BE2C (cell line): ENCODE data around the gene CHID1.

ENCODE experiments used
- DNase-seq: peaks from one replicate; pipeline ENCODE4 v3.0.0-alpha.2; 2020
- H3K27me3 ChIP-seq: fragments of 250-450 bp; sonication (Bioruptor Pico); 2 replicates; pipeline ENCODE4 v1.5.1; 2020; ENCODE audit warnings: mild to moderate bottlenecking
- H3K36me3 ChIP-seq: fragments of 250-450 bp; sonication (Bioruptor Pico); 2 replicates; pipeline ENCODE4 v1.5.1; 2020; ENCODE audit warnings: mild to moderate bottlenecking
- H3K4me1 ChIP-seq: fragments of 250-450 bp; sonication (Bioruptor Pico); 2 replicates; pipeline ENCODE4 v1.5.1; 2020
- H3K4me3 ChIP-seq: 2 replicates; pipeline ENCODE4 v1.5.1; 2011; ENCODE audit warnings: low read depth, low read length
- H3K9me3 ChIP-seq: fragments of 250-450 bp; sonication (Bioruptor Pico); 2 replicates; pipeline ENCODE4 v1.5.1; 2020
- TF ChIP-seq, protein P1 (sequence below): IDR thresholded peaks from 2 replicates; pipeline ENCODE4 v1.5.1; 2012; ENCODE audit warnings: mild to moderate bottlenecking, low read depth, low read length

CHID1 gene

DNA sequence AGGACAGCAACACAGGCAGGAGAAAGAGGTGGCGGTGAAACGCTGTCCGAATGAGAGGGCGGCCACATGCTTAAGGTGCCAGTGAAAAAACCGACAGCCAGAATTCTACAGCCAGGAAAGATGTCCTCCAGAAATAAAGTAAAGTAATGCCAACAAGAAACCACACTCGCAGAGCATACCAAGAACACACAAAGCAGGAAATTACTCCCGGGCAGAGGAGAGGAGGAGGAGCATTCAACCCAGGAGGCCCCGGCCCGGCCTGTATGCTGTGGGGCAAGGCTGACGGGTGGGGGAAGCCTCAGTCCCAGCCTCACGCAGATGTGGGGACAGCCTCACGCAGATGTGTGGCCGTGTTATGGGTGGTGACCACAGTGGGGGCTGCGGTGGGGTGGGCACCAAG lies 28.0 kb downstream of the CHID1 start:
- H3K4me3 ChIP-seq, result no peak overlapping the region
- H3K36me3 ChIP-seq, result peaks cover 3% of the 10 kb centered on the region; the same call in 1 of the 2 replicates
- no peaks in the 10 kb centered on the region for H3K4me1 ChIP-seq
- no peak for DNase-seq
- TF ChIP-seq, protein P1, sequence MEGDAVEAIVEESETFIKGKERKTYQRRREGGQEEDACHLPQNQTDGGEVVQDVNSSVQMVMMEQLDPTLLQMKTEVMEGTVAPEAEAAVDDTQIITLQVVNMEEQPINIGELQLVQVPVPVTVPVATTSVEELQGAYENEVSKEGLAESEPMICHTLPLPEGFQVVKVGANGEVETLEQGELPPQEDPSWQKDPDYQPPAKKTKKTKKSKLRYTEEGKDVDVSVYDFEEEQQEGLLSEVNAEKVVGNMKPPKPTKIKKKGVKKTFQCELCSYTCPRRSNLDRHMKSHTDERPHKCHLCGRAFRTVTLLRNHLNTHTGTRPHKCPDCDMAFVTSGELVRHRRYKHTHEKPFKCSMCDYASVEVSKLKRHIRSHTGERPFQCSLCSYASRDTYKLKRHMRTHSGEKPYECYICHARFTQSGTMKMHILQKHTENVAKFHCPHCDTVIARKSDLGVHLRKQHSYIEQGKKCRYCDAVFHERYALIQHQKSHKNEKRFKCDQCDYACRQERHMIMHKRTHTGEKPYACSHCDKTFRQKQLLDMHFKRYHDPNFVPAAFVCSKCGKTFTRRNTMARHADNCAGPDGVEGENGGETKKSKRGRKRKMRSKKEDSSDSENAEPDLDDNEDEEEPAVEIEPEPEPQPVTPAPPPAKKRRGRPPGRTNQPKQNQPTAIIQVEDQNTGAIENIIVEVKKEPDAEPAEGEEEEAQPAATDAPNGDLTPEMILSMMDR, result no peak
- H3K27me3 ChIP-seq, result no peaks in the 10 kb centered on the region
- H3K9me3 ChIP-seq, result no peaks in the 10 kb centered on the region

DNA sequence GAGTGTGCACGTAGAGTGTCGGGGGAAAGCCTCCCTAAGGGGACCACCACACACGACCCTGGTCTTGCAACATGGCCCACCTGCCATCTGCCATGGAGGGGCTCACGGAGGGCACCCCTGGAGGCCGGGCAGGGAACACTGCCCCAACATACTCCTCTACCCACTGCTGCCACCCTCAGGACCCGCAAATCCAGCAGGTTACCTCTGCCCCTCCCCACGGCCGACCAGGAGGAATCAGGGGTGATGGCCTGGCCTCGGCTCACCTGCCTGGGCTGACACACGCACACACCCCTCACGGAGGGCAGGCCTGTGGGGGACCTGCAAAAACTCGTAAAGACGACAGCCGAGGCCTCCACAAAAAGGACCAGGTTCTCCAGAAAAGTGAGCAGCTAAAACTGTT lies 30.2 kb downstream of the CHID1 start:
- Histone ChIP-seq H3K27me3 (no peaks in the 10 kb centered on the region), H3K36me3 (no peaks in the 10 kb centered on the region), H3K9me3 (no peaks in the 10 kb centered on the region), H3K4me1 (no peaks in the 10 kb centered on the region), H3K4me3 (no peak overlapping the region)
- DNase-seq, result no peak
- TF ChIP-seq, protein P1, result no peak

DNA sequence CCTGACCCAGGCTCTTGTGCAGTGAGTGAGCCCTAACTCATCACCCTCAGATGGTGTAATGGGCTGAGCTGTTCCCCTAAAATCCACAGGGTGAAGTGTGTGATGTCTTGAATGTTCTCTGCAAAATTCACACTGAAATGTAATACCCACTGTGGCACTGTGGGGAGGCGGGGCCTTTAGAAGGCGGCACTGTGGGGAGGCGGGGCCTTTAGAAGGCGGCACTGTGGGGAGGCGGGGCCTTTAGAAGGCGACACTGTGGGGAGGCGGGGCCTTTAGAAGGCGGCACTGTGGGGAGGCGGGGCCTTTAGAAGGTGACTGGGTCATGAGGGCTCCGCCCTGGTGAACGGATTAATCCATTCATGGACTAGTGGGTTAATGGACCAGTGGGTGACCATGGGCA lies 33.0 kb downstream of the CHID1 start:
- Histone ChIP-seq H3K27me3 (no peaks in the 10 kb centered on the region), H3K36me3 (no peaks in the 10 kb centered on the region), H3K9me3 (no peaks in the 10 kb centered on the region), H3K4me3 (no peak overlapping the region), H3K4me1 (no peaks in the 10 kb centered on the region)
- peak; percentile 69 for DNase-seq
- TF ChIP-seq, protein P1, result no peak

DNA sequence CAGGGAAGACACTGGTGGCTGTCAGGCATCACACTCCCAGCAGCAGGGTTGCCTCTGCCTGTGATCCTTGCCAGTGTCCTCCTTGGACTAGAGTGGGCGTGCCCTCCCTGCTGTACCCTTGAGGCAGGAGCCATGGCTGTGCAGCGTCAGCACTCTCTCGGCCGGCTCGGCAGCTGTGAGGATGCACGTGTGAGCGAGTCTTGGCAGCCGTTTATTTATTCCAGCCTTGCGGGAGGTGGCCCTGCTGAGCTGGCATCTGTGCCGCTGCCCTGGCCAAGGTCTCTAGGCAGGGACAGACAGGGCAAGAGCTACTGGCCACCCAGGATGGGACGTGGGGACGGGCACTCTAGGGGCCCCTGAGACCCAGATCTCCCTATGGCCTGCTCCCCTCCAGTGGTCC lies 34.1 kb downstream of the CHID1 start:
- Histone ChIP-seq H3K4me3 (no peak overlapping the region), H3K36me3 (no peaks in the 10 kb centered on the region), H3K27me3 (no peaks in the 10 kb centered on the region), H3K4me1 (no peaks in the 10 kb centered on the region), H3K9me3 (no peaks in the 10 kb centered on the region)
- DNase-seq, result no peak
- TF ChIP-seq, protein P1, result no peak

DNA sequence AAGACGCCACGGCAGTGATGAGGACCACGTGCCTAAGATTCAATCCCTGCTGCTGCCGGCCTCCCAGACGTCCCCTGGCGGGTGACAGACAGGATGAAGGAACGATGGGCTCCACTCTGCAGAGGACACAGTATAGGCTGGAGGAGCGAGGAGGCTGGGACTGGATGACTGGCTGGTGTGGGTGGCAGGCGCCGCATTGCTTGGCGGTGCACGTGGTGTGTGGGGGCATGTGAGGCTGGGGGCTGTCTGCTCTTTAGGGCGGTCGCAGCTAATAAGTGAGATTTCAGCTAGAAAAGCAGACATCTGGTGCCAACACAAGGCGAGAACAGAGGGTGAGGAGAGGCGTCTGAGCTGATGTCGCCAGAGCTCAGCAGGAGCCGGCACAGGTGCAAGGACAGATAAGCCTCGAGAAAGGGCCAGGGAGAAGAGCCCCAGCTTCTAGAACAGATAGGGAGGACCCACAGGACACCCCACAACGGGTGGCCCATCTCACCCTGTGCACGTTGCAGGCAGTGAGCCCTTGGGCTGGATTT lies 34.8 kb downstream of the CHID1 start:
- TF ChIP-seq, protein P1, result no peak
- Histone ChIP-seq H3K4me1 (no peaks in the 10 kb centered on the region), H3K9me3 (no peaks in the 10 kb centered on the region), H3K27me3 (no peaks in the 10 kb centered on the region), H3K4me3 (no peak overlapping the region), H3K36me3 (no peaks in the 10 kb centered on the region)
- no peak for DNase-seq

DNA sequence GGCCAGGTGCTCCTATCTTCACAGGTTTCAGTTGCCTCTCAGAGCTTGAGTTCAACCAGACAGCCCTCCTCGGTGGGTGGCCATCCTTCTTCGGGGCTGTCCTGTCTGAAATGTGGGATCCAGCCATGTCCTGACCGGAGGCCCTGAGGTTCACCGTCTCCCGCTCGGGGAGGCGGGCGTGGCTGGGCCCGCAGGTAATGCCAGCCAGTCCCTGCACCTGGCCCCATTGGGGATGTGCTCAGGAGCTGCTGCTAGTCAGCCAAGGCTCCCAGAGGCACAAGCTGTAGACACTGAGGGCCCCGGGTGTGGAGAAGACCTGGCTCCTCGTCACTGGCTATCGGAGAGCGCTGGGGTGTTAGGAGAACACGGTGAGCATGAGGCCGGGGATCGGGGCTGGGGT lies 35.4 kb downstream of the CHID1 start:
- Histone ChIP-seq H3K4me1 (no peaks in the 10 kb centered on the region), H3K9me3 (no peaks in the 10 kb centered on the region), H3K36me3 (no peaks in the 10 kb centered on the region), H3K4me3 (no peak overlapping the region), H3K27me3 (no peaks in the 10 kb centered on the region)
- DNase-seq, result no peak
- TF ChIP-seq, protein P1, result no peak
